OCI-LY7 (cell line): Measurements from ENCODE around the gene ESRRG.

Experiments
- CTCF ChIP-seq: fragments of 200-600 bp; sonication (generic); conservative IDR thresholded peaks from 2 replicates; pipeline ENCODE4 v1.5.1; 2014; ENCODE audit warnings: mild to moderate bottlenecking, antibody characterized with exemption, low read length, moderate library complexity, mixed read lengths
- EZH2phosphoT487 ChIP-seq: fragments of 200-600 bp; sonication (generic); IDR thresholded peaks from 2 replicates; pipeline ENCODE4 v1.6.1; 2018; ENCODE audit warnings: low read depth, borderline replicate concordance, mild to moderate bottlenecking, mixed run types, antibody characterized with exemption, low read length, moderate library complexity, mixed read lengths

GRCh38 chr1:216502528-216503162, 220.6 kb downstream of the ESRRG start:
- TF ChIP-seq CTCF (no peak), EZH2phosphoT487 (no peak)
